Glutamatergic neuron (in vitro differentiated cells): Measurements from ENCODE around the gene CFAP97D2. TPM values are rescaled to one million over a fixed set of nuclear protein-coding genes. Genes with fewer than 3 reads are reported as not detected.
"Not testable (repeated sequence)": the region's sequence is repeated elsewhere in the genome, so short reads cannot be mapped to it uniquely, and the experiment has no call there.

Source experiments
- DNase-seq: peaks from one replicate; pipeline ENCODE4 v3.0.0; 2022
- H3K27ac Mint-ChIP-seq: one replicate; pipeline ENCODE4 v1.8.0; 2020; ENCODE audit warnings: mild to moderate bottlenecking, mixed read lengths, inconsistent platforms; ENCODE audit not compliant: unreplicated experiment
- H3K27me3 Mint-ChIP-seq: one replicate; pipeline ENCODE4 v1.8.0; 2020; ENCODE audit warnings: mild to moderate bottlenecking, moderate library complexity, mixed read lengths, inconsistent platforms; ENCODE audit not compliant: unreplicated experiment
- H3K36me3 Mint-ChIP-seq: one replicate; pipeline ENCODE4 v1.8.0; 2020; ENCODE audit warnings: mild to moderate bottlenecking, mixed read lengths, inconsistent platforms; ENCODE audit not compliant: unreplicated experiment
- H3K4me1 Mint-ChIP-seq: one replicate; pipeline ENCODE4 v1.8.0; 2020; ENCODE audit warnings: mild to moderate bottlenecking, low read depth, mixed read lengths, inconsistent platforms; ENCODE audit not compliant: unreplicated experiment
- H3K4me3 Mint-ChIP-seq: one replicate; pipeline ENCODE4 v1.8.0; 2020; ENCODE audit warnings: mild to moderate bottlenecking, mixed read lengths, inconsistent platforms; ENCODE audit not compliant: unreplicated experiment
- H3K9me3 Mint-ChIP-seq: one replicate; pipeline ENCODE4 v1.8.0; 2020; ENCODE audit warnings: mild to moderate bottlenecking, moderate library complexity, mixed read lengths, inconsistent platforms; ENCODE audit not compliant: unreplicated experiment
- total RNA-seq: library from RNA; stranded (reverse); fragmentation: NEBNext Ultra II Directional; extraction: Animal tissue kit (Norgen Biotek cat#: 25700); gene quantifications from one replicate; pipeline ENCODE4 v1.2.1, GENCODE V29; 2021; ENCODE audit not compliant: unreplicated experiment
- TF ChIP-seq, protein P1 (sequence below): fragments of 200-600 bp; sonication (generic); IDR thresholded peaks from one replicate; pipeline ENCODE4 v1.5.0; 2021; ENCODE audit not compliant: partially characterized antibody, unreplicated experiment

Gene CFAP97D2
- total RNA-seq, 1 donor from 2014 or later: not detected

DNA sequence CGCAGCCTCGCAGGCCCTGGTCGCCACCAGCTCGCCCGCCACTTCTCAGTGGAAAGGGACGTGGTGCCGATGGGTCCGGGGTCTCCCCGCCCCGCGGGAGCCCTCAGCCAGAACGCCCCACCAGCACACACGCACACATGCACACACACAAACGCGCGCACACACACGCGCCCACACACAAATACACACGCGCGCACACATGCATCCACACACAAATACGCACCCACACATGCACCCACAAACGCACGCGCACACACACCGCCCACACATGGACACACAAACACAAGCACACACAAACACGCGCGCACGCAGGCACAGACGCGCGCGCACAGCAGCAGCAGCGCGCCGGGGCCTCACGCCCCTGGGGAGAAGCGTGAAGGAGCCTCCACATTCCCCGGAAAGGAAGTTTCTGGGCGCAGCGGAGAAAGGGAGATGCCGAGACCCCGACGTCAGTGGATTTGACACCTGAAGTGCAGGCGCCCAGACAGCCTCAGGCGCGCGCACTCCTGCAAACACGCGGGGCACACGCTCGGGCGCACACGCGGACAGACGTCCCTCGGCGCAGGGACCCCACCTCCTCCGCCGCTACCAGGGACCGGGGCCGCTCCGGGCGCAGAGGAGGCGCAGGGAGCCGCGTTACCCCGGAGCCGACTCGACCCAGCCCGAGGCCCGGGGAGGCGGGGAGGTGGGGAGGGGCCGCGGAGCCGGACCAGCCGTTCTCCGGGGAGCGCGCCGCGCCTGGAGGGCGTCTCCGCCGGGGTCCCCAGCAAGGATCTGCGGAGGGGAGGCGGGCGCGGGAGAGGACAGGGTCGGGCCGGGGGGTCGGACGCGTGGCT, 47.3 kb upstream of the CFAP97D2 start:
- peak overlapping the region; percentile 85 for H3K27ac Mint-ChIP-seq
- DNase-seq: no peak
- peaks cover 21% of the 10 kb centered on the region for H3K27me3 Mint-ChIP-seq
- peak overlapping the region; percentile 93 for H3K4me3 Mint-ChIP-seq
- peaks cover 49% of the 10 kb centered on the region for H3K4me1 Mint-ChIP-seq
- no peaks in the 10 kb centered on the region for H3K36me3 Mint-ChIP-seq
- TF ChIP-seq, protein P1, sequence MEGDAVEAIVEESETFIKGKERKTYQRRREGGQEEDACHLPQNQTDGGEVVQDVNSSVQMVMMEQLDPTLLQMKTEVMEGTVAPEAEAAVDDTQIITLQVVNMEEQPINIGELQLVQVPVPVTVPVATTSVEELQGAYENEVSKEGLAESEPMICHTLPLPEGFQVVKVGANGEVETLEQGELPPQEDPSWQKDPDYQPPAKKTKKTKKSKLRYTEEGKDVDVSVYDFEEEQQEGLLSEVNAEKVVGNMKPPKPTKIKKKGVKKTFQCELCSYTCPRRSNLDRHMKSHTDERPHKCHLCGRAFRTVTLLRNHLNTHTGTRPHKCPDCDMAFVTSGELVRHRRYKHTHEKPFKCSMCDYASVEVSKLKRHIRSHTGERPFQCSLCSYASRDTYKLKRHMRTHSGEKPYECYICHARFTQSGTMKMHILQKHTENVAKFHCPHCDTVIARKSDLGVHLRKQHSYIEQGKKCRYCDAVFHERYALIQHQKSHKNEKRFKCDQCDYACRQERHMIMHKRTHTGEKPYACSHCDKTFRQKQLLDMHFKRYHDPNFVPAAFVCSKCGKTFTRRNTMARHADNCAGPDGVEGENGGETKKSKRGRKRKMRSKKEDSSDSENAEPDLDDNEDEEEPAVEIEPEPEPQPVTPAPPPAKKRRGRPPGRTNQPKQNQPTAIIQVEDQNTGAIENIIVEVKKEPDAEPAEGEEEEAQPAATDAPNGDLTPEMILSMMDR: no peak
- peaks cover 28% of the 10 kb centered on the region for H3K9me3 Mint-ChIP-seq

DNA sequence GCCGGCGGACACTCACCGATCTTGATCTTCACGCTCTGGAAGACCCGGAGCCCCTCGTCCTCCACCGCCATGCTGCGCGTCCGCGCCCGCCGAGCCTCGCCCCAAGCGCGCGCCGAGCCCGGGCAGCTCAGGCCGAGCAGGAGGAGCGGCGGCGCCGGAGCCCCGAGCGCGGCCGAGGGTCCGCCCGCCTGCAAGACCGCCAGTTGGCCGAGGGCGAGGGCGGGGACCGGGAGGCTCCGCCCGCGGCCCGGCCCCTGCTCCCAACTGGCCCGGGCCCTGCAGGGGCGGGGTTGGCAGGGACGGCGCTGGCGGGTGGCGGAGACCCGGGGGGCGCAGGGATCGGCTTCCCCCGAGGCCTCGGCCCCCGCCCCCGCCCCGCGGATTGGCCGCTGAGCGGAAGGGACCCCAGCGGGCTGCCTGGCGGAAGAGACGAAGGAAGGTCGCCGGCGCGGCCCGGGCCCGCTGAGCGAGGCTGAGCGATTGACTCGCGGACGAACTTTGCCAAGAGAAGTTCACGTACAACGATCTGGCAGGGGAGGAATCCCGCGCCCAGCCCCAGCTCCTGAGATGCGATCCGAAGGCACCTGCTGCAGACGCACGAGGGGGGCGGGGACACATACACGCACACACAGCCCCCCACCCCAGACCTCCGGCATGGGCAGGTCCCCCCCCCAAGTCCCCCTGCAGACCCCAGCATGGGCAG, 46.5 kb upstream of the CFAP97D2 start, which contains the start of gene RASA3:
RASA3 (minus strand) TSS at position 205 of the 703 bp plus-strand sequence; CDS start at position 71, 134 bp downstream.
- Mint-ChIP-seq H3K9me3 (peaks cover 25% of the 10 kb centered on the region), H3K27me3 (peaks cover 16% of the 10 kb centered on the region), H3K36me3 (no peaks in the 10 kb centered on the region), H3K4me3 (peak within 1 kb of the TSS; percentile 93), H3K4me1 (peaks cover 41% of the 10 kb centered on the region), H3K27ac (peak within 1 kb of the TSS; percentile 85)
- peak; percentile 83 for DNase-seq
- TF ChIP-seq, protein P1: no peak

DNA sequence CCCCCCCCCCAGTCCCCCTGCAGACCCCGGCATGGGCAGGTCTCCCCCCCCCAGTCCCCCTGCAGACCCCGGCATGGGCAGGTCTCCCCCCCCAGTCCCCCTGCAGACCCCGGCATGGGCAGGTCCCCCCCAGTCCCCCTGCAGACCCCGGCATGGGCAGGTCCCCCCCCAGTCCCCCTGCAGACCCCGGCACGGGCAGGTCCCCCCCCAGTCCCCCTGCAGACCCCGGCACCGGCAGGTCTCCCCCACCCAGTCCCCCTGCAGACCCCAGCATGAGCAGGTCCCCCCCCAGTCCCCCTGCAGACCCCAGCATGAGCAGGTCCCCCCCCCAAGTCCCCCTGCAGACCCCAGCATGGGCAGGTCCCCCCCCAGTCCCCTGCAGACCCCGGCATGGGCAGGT, 45.9 kb upstream of the CFAP97D2 start:
- Mint-ChIP-seq H3K9me3 (peaks cover 27% of the 10 kb centered on the region), H3K27me3 (peaks cover 21% of the 10 kb centered on the region), H3K4me1 (peaks cover 39% of the 10 kb centered on the region)
- DNase-seq, H3K36me3 Mint-ChIP-seq, H3K27ac Mint-ChIP-seq, H3K4me3 Mint-ChIP-seq: not testable (repeated sequence)

DNA sequence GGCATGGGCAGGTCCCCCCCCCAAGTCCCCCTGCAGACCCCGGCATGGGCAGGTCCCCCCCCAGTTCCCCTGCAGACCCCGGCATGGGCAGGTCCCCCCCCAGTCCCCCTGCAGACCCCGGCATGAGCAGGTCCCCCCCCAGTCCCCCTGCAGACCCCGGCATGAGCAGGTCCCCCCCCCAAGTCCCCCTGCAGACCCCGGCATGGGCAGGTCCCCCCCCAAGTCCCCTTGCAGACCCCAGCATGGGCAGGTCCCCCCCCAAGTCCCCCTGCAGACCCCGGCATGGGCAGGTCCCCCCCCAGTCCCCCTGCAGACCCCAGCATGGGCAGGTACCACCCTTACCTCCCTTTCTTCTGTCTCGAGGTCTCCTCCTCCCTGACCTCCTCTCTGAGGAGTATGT, 45.5 kb upstream of the CFAP97D2 start:
- Mint-ChIP-seq H3K27ac (peak overlapping the region; percentile 25), H3K4me3 (peak overlapping the region; percentile 55), H3K27me3 (peaks cover 21% of the 10 kb centered on the region), H3K9me3 (peaks cover 27% of the 10 kb centered on the region), H3K4me1 (peaks cover 34% of the 10 kb centered on the region)
- DNase-seq, H3K36me3 Mint-ChIP-seq: not testable (repeated sequence)

DNA sequence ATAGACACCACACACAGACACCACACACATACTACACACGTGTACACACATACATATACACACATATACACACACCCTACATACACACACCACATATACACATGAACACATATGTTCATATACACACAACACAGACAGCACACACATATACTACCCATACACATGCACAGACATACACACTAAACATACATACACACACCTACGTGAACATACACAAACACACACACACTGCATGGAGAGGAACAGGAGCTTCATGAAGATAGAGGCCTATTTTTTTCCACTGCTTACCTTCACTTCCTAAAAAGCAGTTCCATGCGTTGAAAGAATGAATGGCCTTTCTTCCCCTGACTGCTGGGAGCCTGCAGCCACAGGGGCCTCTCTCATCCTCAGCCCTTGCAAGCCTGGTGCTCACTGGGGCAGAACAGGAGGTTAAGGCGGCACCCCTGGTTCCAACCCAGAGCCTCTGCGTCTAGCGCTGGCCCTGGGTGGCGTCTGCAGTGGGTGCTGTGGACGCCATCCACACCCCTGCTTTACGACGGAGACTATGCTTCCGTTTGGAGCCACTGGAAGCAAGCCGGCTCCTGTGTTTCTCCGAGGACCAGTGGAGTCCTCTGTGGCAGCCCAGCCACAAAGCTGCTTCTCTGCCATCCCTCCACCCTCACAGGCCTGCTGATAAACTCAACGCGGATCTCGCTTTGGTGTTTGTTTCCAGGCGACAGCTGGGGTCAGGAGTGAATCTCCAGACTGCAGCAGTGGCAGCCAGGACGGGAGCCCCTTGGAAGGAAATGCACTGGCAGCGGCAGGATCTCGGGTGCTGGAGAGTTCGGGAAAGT, 44.7 kb upstream of the CFAP97D2 start:
- peaks cover 28% of the 10 kb centered on the region for H3K4me1 Mint-ChIP-seq
- peaks cover 27% of the 10 kb centered on the region for H3K9me3 Mint-ChIP-seq
- no peak for DNase-seq
- TF ChIP-seq, protein P1: no peak
- peak overlapping the region; percentile 55 for H3K4me3 Mint-ChIP-seq
- H3K36me3 Mint-ChIP-seq: peaks cover 3% of the 10 kb centered on the region
- H3K27me3 Mint-ChIP-seq: peaks cover 21% of the 10 kb centered on the region
- H3K27ac Mint-ChIP-seq: peak overlapping the region; percentile 45
